ENCODE results near the gene TGFBR1. TPM values are rescaled to one million over a fixed set of nuclear protein-coding genes. Genes with fewer than 3 reads are reported as not detected.

The TGFBR1 gene
- total RNA-seq, 1 experiment from 2014 or later = 31.8 TPM

DNA sequence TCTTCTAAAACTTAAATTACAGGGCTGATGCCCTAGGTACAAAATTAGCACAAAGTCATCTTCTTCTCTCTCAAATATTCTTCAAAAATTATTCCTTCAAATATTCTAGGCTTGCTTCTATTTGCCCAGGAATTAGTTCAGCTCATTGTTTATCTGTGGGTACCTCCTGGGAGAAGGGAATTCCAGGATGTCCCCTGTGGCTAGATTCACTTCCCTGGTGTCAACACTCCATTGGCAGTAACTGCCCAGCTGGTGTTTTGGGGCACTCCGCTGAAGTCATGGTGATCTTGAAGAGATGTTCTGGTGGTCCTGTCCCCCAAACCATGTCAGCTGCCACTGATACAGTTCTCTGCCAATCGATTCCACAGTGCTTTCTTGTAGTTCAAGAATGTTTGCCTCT lies 26.2 kb upstream of the TGFBR1 start:
- BruUV-seq (replicated peaks) = no TSS peak
- intact Hi-C loops (cut with micrococcal nuclease; ENCODE audit: unreplicated experiment) = no loop called here
- Histone ChIP-seq H3K9me3 (no peaks in the 10 kb centered on the region), H3K27me3 (replicated peaks; ENCODE audit: control insufficient read depth, insufficient read depth, low read length) (no peaks in the 10 kb centered on the region), H3K4me3 (ENCODE audit: low read depth, low read length) (no peak overlapping the region), H3K4me1 (no peaks in the 10 kb centered on the region), H3K36me3 (ENCODE audit: control insufficient read depth, insufficient read depth, low read length) (no peaks in the 10 kb centered on the region)
- no peak overlapping the region for H3K4me3 Mint-ChIP-seq (ENCODE audit: unreplicated experiment)
- H3K36me3 Mint-ChIP-seq (ENCODE audit: insufficient read depth, unreplicated experiment) = no peaks in the 10 kb centered on the region
- ChIA-PET CTCF (no interaction called here), POLR2A (no interaction called here)
- DNase-seq = no peak
- TF ChIP-seq, protein P1, sequence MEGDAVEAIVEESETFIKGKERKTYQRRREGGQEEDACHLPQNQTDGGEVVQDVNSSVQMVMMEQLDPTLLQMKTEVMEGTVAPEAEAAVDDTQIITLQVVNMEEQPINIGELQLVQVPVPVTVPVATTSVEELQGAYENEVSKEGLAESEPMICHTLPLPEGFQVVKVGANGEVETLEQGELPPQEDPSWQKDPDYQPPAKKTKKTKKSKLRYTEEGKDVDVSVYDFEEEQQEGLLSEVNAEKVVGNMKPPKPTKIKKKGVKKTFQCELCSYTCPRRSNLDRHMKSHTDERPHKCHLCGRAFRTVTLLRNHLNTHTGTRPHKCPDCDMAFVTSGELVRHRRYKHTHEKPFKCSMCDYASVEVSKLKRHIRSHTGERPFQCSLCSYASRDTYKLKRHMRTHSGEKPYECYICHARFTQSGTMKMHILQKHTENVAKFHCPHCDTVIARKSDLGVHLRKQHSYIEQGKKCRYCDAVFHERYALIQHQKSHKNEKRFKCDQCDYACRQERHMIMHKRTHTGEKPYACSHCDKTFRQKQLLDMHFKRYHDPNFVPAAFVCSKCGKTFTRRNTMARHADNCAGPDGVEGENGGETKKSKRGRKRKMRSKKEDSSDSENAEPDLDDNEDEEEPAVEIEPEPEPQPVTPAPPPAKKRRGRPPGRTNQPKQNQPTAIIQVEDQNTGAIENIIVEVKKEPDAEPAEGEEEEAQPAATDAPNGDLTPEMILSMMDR (IDR thresholded peaks at IDR 0.05; ENCODE audit: insufficient read depth in 1 of 2, low read depth in 1 of 2, low read length in 1 of 2, severe bottlenecking in 1 of 2, unreplicated experiment in 1 of 2) = no peak
- no peaks in the 10 kb centered on the region for H3K9me3 Mint-ChIP-seq (ENCODE audit: unreplicated experiment)
- no peaks in the 10 kb centered on the region for H3K4me1 Mint-ChIP-seq (ENCODE audit: low read depth, unreplicated experiment)
- peaks cover 25% of the 10 kb centered on the region for H3K27me3 Mint-ChIP-seq (ENCODE audit: insufficient read depth, unreplicated experiment)
- H3K27ac Mint-ChIP-seq (ENCODE audit: unreplicated experiment) = no peak overlapping the region

DNA sequence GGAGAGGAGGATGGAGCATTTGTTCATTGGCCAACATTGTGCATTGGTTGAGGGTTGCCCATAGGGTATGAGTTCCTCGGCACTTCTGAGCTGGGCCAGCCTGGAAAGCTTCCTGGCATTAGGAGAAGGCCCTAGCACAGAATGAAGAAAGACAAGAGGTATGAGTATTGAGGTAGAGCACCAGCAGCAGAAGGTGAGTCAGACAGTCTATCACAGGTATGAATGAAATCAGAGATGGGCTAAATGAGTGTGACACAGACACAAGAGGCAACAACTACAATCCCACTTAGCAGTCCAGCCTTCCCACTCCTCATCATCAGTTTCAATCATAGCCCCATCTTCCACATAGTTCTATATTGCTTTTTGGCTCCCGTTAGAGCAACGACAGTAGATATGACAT lies 25.4 kb upstream of the TGFBR1 start:
- POLR2A ChIA-PET = no interaction called here
- intact Hi-C loops (cut with micrococcal nuclease; ENCODE audit: unreplicated experiment) = no loop called here
- H3K9me3 ChIP-seq = no peaks in the 10 kb centered on the region
- no peaks in the 10 kb centered on the region for H3K4me1 ChIP-seq
- BruUV-seq (replicated peaks) = no TSS peak
- H3K4me1 Mint-ChIP-seq (ENCODE audit: low read depth, unreplicated experiment) = no peaks in the 10 kb centered on the region
- H3K27me3 ChIP-seq (replicated peaks; ENCODE audit: control insufficient read depth, insufficient read depth, low read length) = no peaks in the 10 kb centered on the region
- no peak overlapping the region for H3K4me3 ChIP-seq (ENCODE audit: low read depth, low read length)
- H3K36me3 ChIP-seq (ENCODE audit: control insufficient read depth, insufficient read depth, low read length) = no peaks in the 10 kb centered on the region
- CTCF ChIA-PET = no interaction called here
- no peak overlapping the region for H3K27ac Mint-ChIP-seq (ENCODE audit: unreplicated experiment)
- TF ChIP-seq, protein P1 (IDR thresholded peaks at IDR 0.05; ENCODE audit: insufficient read depth in 1 of 2, low read depth in 1 of 2, low read length in 1 of 2, severe bottlenecking in 1 of 2, unreplicated experiment in 1 of 2) = no peak
- peaks cover 25% of the 10 kb centered on the region for H3K27me3 Mint-ChIP-seq (ENCODE audit: insufficient read depth, unreplicated experiment)
- H3K9me3 Mint-ChIP-seq (ENCODE audit: unreplicated experiment) = no peaks in the 10 kb centered on the region
- H3K36me3 Mint-ChIP-seq (ENCODE audit: insufficient read depth, unreplicated experiment) = no peaks in the 10 kb centered on the region
- no peak for DNase-seq
- H3K4me3 Mint-ChIP-seq (ENCODE audit: unreplicated experiment) = no peak overlapping the region

DNA sequence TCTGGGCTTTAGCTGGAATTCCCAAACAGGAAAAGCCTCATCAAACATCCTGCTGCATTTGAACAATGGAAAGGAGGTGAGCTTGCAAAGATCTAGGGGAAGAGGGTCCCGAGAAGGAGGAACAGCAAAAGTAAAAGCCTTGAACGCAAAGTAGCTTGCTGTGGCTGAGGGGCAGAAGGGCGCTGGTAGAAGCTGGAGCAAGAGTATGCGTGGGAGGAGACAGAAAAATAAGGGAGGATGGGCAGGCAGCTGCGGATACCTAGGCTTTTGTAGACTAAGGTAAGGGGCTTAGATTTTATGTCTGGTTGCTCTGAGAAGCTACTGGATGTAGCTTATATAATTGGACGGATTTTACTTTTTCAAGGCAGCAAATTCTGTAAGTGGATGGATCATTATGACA lies 21.9 kb upstream of the TGFBR1 start:
- no peak overlapping the region for H3K27ac Mint-ChIP-seq (ENCODE audit: unreplicated experiment)
- no TSS peak for BruUV-seq (replicated peaks)
- intact Hi-C loops (cut with micrococcal nuclease; ENCODE audit: unreplicated experiment) = no loop called here
- H3K4me1 ChIP-seq = no peaks in the 10 kb centered on the region
- H3K4me3 ChIP-seq (ENCODE audit: low read depth, low read length) = no peak overlapping the region
- no peak for DNase-seq
- TF ChIP-seq, protein P1 (IDR thresholded peaks at IDR 0.05; ENCODE audit: insufficient read depth in 1 of 2, low read depth in 1 of 2, low read length in 1 of 2, severe bottlenecking in 1 of 2, unreplicated experiment in 1 of 2) = no peak
- H3K36me3 ChIP-seq (ENCODE audit: control insufficient read depth, insufficient read depth, low read length) = no peaks in the 10 kb centered on the region
- H3K36me3 Mint-ChIP-seq (ENCODE audit: insufficient read depth, unreplicated experiment) = no peaks in the 10 kb centered on the region
- ChIA-PET POLR2A (no interaction called here), CTCF (no interaction called here)
- peaks cover 32% of the 10 kb centered on the region for H3K27me3 Mint-ChIP-seq (ENCODE audit: insufficient read depth, unreplicated experiment)
- no peaks in the 10 kb centered on the region; the same call in 1 of the 2 replicates for H3K27me3 ChIP-seq (replicated peaks; ENCODE audit: control insufficient read depth, insufficient read depth, low read length)
- no peak overlapping the region for H3K4me3 Mint-ChIP-seq (ENCODE audit: unreplicated experiment)
- H3K4me1 Mint-ChIP-seq (ENCODE audit: low read depth, unreplicated experiment) = no peaks in the 10 kb centered on the region
- H3K9me3 ChIP-seq = no peaks in the 10 kb centered on the region
- H3K9me3 Mint-ChIP-seq (ENCODE audit: unreplicated experiment) = no peaks in the 10 kb centered on the region
